NCI-H524 (cell line): Measurements from ENCODE around the gene RIT1.

Source experiments
- DNase-seq, 2 experiments: peaks; one replicate each; lab custom pipeline; 2025; lab: John Stamatoyannopoulos, UW

The RIT1 gene

DNA sequence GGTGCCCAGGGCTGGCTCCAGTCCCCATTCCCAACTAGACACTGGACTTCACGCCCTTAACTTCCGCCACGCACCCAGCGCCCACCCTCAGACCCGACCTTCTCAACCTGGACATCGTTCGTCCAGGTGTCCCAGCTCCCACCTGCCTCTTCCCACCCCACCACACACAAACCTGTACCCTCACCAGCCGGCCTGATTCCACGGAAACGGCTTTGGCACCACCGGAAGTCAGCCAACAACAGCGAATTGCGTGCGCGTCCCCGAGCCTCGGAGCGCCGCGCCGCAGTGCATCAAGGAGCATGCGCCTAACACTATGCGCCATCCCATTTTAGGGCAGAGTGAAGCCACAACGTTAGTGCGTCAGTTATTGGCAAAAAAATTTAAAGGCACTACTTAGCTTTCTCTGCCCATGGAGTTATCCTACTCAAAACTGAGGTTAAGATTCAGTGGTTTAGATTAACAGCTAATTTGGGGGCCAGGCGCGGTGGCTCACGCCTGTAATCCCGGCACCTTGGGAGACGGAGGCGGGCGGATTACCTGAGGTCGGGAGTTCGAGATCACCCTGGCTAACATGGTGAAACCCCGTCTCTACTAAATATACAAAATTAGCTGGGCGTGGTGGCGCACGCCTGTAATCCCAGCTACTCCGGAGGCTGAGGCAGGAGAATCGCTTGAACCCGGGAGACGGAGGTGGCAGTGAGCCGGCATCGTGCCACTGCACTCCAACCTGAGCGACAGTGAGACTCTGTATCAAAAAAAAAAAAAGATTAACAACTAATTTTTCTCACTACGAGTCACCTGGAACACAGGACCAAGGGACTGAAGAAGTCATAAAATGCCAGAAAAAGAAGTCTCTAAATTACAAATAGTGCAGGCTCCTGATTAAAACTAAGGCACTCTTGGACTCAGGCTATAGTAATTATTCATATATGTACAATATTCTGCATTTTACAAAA, 53.9 kb downstream of the RIT1 start, which contains the start of gene GON4L:
Gene GON4L (minus strand): TSS at position 240 of the 956 bp plus-strand sequence. CDS start 3,434 bp downstream, outside the sequence.
- DNase-seq: peak; percentile 57 to 89

DNA sequence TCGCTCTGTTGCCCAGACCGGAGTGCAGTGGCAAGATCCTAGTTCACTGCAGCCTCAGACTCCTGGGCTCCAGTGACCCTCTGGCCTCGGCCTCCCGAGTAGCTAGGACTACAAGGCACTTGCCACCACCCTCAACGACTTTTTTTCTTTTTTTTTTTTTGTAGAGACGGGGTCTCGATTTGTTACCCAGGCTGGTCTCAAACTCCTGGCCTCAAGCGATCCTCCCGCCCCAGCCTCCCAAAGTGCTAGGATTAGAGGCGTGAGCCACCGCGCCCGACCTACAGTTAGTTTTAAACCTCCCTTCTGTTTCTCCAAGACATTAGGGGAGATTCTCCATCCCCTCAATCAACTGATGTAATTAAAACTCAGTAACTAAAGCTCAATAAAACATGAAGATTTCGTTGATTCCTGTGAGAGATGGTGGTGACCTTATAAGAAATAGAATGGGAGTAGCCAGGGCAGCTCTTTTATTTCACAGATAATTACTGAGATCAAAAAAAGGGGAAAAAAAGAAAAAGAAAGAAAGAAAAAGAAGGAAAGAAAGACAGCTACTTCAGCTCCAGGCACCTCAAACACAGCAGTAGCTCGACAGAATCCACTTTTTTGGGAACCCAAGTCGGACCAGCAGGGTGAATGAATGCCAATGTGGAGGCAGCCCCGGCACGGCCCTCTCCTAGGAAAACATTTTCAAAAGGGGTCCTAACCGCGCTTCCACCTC, 54.7 kb downstream of the RIT1 start:
- no peak for DNase-seq

DNA sequence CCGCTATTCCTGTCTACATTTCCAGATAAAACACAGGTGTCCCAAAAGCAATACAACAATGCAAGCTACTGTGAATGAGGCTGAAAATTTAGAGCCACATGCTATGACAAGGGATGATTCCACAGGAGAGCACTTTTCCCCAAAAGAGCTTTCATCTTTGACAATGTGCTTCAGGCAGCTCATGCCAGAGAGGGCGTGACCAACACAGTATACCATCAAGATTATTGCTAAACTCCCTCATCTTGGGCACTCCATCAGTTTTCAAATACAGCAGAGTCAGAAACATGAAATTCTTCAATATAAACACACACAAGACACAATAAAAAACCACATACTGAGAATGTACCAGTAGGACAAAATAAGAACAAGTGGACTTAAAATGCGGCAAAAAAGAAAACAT, 60.8 kb downstream of the RIT1 start:
- DNase-seq: no peak

DNA sequence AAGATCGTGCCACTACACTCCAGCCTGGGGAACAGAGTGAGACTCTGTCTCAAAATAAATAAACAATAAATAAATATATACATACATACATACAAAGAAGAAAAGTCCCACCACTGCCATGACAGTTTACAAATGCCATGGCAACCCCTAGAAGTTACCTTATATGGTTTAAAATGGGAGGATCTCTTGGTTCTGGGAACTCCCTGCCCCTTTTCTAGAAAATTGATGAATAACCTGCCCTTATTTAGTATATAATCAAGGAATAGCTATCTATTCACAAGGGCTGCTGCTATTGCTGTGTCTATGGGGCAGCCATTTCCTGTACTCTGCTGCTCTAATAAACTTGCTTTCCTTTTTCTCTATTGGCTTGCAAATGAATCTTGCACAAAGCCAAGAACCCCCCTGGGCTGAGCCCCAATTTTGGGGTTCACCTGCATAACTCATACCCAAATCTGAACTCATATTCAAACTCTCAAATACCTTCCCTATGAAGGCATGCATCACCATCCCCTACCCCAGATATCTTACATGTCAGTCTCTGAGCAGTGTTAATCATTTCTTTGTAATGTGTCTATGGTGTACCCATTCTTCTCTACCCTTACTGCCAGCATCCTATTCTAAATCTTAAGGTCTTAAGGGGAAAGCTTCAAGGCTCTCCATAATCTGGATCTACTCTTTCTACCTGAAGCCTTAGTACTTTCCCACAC, 63.2 kb downstream of the RIT1 start:
- no peak for DNase-seq
